NCI-H510A treated with DMSO at 0.1 percent for 48 hours (cell line): ENCODE measurements around the gene TTC3.

ENCODE experiments used
- DNase-seq: peaks from one replicate; lab custom pipeline; 2025; lab: John Stamatoyannopoulos, UW

The TTC3 gene

DNA sequence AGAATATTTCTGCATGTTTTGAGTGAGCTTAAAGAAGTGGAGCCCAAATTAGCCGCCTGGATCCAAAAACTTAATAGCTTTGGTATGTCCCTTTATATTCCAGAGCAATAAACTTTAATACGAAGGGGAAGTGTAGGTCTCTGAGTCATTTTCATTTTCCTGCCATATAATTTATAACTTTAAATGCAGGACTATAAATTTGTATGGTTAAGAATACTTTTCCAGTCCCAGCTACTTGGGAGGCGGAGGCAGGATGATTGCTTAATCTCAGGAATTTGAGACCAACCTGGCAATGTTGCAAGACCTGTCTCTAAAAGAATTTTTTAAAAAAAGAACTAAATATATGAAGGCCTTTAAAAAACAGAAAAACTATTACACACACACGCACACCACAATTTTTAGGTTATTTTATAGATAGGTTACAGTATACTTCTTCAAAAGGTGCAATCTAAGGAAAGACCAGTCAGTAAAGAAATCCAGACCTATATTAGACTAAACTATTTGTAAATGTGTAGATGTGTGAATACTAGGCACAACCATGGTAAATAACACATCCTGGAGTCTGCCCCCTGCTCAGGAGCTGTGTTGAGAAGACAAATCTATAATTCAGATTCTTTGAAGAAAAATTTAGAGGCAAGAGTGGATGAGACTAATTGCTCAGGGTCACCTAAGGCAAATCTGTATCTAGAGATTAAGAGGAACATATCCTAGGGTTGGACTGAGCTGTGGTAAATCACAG is 80.3 kb downstream of the TTC3 start:
- no peak for DNase-seq

DNA sequence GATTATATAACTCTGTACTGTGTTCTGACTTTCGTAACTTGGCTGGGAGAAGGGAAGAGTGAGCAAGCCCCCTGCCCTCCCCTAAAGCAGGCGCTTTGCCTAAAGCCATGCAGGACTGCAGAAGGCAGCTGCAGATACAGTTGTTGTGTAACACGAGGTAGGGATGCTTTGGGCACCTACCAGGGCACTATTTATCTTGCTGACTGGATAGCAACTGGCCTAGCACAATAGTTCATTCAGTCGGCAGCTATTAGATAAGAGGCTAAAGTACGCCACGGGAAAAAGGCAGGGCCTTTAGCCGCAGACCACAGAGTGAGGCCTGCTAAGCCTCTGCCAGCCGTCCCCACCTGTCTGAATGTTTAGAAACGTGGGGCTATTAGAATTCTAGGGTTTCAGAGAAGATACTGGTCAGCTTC is 80.9 kb downstream of the TTC3 start:
- no peak for DNase-seq

DNA sequence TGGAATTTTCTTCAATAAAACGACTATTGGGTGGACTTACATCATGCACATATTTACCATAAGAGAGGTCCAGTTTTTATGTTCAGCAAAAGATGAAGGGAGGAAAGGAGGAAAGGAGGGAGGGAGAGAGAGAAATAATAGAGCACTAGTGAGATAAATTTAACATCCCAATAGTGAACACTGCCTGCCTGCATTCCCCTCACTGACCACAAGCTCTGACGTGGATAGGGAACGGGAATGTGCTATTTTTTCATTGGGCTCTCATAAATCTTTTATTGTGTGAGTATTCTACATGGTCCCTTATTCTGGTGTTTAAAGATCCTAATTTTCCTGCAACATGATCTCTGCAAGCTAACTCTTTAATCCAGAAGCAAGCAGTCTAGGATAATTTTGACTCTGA is 82.1 kb downstream of the TTC3 start:
- DNase-seq = no peak

- no peak for DNase-seq
These were observed 84.9 kb downstream of the TTC3 start for GRCh38 chr21:37157938-37158337.

DNA sequence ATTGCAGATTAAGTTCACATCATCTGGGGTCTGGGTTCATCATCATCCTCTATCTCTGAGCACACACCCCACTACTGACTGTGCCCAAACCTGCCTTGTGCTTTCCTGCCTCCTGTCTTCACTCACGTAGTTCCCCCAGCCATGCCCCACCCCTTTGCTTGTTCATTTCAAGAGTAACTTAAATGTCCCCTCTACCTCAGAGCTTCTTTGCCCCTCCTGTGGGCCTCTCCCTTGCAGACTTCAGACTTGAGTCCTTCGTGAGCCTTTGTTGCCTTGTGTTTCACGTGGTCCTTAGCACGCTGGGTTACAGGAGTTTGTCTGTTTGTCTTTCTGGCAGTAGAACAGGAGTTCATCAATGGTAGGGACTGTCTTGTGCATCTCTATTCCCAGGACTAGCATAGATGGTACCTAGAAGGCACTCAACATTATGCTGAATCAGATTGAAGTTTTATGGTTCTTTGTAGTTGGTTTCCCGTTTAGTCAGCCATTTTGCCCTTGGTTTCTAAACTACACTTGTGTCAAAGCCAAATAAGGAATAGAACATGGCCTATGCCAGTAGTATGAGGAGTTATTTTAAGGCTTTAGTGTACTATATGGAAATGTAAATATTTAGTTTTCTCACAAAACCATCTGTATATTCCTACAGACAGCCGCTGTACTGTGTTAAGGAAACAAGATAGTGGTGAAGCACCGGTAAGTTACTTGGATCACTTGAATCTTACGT is 86.2 kb downstream of the TTC3 start:
- DNase-seq = no peak

DNA sequence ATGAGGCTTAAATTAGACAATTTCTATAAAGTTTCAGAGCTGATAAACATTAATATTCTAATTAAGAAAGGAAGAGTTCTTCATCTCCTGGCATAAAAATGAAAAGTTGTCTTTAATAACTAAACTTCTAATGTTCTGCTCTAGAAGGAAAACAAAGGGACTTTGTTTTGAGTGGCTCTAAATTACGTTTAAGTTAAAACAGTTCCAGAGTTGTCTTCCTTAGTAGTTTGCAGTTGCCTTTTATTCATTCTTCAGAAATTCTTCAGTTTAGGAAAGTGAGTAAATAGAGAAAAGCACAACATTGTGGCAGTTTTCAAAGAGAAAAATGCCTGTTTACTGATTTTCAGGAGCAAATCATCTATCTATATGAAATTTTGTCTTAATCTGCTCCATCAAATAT is 86.9 kb downstream of the TTC3 start:
- DNase-seq = no peak

GRCh38 chr21:37164742-37165141 is 91.7 kb downstream of the TTC3 start:
- DNase-seq = no peak

GRCh38 chr21:37165586-37165985 is 92.5 kb downstream of the TTC3 start:
- no peak for DNase-seq

DNA sequence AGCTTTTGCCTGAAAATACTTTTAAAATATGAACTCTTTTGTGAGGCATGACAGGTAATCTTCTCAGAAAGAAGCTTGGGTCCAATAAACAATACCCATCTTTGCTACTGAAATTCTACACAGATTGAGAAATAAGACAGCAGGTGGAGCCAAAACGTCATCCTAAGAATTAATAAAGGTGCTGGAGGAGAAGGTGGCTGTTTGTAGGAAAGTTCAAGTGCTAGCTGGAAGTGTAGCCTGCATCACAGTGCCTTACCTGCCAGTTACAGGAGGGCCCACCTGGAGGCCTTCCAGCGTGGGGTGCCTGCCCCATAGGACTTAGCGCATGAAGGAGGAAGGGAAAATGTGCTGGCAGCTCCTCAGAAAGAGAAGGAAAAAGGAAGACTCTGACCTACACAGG is 93.7 kb downstream of the TTC3 start:
- peak; percentile 42 for DNase-seq

GRCh38 chr21:37168666-37169065 is 95.6 kb downstream of the TTC3 start:
- no peak for DNase-seq

GRCh38 chr21:37172646-37173045 is 99.6 kb downstream of the TTC3 start:
- DNase-seq = no peak

- peak; percentile 46 for DNase-seq
These were observed 103.7 kb downstream of the TTC3 start for GRCh38 chr21:37176716-37177115.

GRCh38 chr21:37181059-37181458 is 108.0 kb downstream of the TTC3 start:
- DNase-seq = no peak

GRCh38 chr21:37182222-37182621 is 109.2 kb downstream of the TTC3 start:
- DNase-seq = no peak

GRCh38 chr21:37183749-37184148 is 110.7 kb downstream of the TTC3 start:
- no peak for DNase-seq

- no peak for DNase-seq
These were observed 111.9 kb downstream of the TTC3 start for GRCh38 chr21:37184784-37185593.

- no peak for DNase-seq
These were observed 113.9 kb downstream of the TTC3 start for GRCh38 chr21:37186983-37187382.

GRCh38 chr21:37188825-37189224 is 115.8 kb downstream of the TTC3 start:
- DNase-seq = no peak

- DNase-seq = no peak
These were observed 119.0 kb downstream of the TTC3 start for GRCh38 chr21:37192019-37192418.

- DNase-seq = no peak
These were observed 120.0 kb downstream of the TTC3 start for GRCh38 chr21:37193006-37193405.

DNA sequence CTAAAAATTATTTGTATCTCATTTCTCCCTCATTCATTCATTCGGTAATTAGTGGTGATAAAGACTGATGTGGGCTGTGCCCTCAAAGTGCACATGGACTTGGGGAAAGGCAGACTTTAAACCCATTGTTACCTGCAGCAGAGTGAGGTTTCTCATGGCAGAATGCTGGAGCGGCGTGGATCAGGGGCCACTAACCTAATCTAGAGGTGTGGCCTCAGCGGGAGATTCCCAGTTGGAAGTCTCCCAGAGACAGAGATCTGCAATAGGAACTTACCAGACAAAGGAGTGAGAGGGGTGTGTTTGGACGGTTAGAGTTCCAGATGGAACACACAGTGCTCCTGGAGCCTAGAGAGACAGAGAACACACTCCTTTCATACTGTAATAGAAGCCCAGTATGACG is 120.6 kb downstream of the TTC3 start:
- no peak for DNase-seq

- no peak for DNase-seq
These were observed 122.0 kb downstream of the TTC3 start for GRCh38 chr21:37195059-37195458.

- no peak for DNase-seq
These were observed 122.6 kb downstream of the TTC3 start for GRCh38 chr21:37195610-37196009.
